ENCODE measurements around the gene ZNRF3.
"Not testable (repeated sequence)": the region's sequence is repeated elsewhere in the genome, so short reads cannot be mapped to it uniquely, and the experiment has no call there.

ZNRF3 gene

GRCh38 chr22:29073618-29074275 lies 190.4 kb downstream of the ZNRF3 start:
- no peak for DNase-seq

- no peak for DNase-seq
These were observed 191.0 kb downstream of the ZNRF3 start for GRCh38 chr22:29074276-29074772.

DNA sequence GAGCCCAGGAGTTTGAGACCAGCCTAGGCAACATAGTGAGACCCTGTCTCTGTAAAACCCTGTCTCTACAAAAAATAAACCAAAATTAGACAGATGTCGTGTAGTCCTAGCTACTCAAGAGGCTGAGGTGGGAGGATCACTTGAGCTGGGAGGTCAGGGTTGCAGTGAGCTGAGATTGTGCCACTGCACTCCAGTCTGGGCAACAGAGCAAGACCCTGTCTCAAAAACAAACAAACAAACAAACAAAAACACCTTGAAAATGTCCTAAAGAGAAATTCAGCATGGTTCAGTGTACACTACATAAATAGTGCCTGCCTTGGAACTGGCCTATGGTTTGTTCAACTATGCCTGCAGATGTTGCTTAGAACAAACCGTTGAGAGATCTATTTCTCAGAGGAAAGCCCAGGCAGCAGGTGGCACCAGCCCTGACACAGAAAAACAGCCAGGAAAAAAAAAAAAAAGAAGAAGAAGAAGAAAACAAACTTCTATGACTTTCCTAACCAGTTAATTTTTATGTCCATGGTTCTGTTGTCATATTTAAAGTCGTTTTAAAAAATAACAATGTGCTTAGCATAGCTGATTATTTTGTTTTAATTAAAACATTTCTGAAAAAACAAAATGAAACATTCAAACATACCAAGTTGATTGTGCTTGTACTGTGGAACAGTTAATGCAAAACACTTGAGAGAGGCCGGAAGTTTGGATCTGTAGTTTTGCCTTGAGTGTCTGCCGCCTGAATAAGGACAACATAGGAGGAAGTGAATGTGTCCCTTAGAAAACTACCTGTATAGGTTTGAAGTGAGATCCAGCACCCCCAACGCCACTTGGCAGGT lies 194.9 kb downstream of the ZNRF3 start:
- DNase-seq, result no peak

- DNase-seq, result no peak
These were observed 195.5 kb downstream of the ZNRF3 start for GRCh38 chr22:29078869-29079207.

DNA sequence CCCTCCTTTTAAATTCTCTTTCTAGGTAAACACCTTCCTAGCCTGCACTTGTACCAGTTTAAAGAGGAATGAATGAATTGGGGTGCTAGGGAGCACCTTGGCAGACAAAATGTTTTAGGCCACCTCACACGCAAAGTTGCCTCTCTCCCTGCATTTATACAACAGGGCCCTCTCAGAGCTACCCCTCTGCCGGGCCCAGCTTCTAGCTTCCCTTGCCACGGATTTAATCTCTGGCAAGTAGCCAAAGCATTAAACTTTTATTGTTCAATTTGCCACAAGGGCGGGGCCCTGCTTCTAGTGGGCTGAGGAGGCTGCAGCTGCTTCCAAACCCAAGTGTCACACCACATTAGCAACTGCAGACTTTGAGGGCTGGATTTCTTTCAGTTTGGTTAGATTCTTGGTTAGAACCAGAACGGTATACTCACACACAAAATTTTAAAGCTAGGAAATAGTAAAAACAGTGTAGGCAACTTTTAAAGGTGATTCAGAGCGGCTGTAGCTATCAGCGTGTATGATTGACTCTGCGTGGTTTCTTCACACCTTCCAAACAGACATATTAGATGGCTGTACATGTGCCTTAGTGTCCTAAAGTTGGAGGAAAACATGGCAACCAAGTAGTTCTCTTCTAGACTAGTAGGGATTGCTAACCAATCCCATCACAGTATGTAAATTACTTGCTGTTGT lies 196.0 kb downstream of the ZNRF3 start:
- no peak for DNase-seq

DNA sequence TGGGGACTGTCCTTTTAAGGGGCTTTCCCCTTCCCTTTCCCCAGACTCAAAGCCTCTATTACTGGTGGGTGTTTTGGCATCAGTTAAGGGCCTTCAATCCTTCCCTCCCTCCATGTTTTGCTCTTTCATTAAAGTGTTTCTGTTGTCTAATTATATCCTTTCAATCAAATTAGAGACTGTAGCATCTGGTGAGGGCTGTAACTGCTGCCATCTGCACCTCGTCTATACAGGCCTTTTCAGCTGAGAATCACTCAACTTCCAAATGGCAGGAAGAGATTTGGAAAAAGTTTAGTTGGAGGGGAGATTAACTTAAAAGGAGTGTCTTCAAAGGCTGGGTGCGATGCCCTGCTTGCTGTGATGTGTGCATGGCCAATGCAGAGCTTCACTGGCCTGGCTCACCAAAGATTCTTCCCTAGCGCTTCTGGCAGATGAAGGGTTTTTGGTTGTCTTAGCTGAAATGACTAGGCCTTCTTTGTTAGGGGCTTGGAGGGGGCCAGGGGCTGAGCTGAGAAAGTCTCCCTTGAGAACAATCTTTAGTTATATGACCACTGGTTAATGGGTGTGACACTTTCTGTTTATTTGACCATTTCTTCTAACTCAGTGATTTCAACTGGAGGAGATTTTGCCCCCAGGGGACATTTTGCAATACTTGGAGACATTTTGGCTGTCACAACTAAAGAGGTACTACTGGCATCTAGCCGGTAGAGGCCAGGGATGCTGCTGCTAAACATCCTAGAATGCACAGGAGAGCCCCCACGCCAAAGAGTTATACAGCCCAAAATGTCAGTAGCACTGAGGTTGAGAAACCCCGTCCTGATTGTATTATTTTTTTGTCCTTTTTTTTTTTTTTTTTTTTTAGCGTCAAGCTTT lies 197.0 kb downstream of the ZNRF3 start:
- DNase-seq, result no peak

DNA sequence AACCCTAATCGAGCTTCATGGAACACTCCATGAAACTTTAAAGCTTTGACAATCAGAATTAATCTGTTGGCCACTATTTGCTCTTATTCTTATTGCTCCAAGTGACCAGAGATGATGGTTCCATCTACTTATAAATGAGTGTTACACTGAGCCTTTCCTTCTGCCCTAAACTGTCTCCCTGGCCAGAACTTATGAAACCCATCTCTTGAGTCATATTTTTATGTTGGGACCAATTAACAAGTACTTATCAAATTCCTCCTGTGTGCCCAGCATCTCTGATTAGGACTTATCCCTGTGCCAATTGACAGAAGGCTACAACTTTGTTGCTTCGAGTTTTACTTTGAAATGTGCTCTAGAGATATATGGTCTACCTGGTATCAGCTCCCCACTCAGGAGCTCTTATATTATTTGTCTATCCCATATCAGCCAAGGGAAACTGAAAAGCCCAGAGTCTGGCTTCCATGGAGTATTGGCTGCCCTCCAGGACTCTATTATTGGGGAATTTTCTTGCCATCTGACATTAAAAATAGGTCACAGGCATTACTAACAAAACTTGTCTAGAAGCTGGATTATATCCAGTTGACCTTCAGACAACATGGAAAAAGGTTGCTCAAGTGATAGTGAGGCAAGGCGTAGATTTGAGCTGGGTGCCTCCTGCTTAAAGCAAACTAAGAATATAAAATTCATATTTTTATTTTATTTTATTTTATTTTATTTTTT lies 198.3 kb downstream of the ZNRF3 start:
- no peak for DNase-seq

GRCh38 chr22:29082826-29083545 lies 199.6 kb downstream of the ZNRF3 start:
- no peak for DNase-seq

DNA sequence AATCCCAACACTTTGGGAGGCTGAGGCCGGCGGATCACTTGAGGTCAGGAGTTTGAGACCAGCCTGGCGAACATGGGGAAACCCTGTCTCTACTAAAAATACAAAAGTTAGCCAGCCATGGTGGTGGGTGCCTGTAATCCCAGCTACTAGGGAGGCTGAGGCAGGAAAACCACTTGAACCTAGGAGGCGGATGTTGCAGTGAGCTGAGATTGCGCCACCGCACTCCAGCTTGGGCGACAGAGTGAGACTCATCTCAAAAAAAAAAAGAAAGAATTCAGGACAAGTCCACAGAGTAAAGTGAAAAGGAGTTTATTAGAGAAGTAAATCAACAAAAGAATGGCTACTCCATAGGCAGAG lies 200.2 kb downstream of the ZNRF3 start:
- not testable (repeated sequence) for DNase-seq

DNA sequence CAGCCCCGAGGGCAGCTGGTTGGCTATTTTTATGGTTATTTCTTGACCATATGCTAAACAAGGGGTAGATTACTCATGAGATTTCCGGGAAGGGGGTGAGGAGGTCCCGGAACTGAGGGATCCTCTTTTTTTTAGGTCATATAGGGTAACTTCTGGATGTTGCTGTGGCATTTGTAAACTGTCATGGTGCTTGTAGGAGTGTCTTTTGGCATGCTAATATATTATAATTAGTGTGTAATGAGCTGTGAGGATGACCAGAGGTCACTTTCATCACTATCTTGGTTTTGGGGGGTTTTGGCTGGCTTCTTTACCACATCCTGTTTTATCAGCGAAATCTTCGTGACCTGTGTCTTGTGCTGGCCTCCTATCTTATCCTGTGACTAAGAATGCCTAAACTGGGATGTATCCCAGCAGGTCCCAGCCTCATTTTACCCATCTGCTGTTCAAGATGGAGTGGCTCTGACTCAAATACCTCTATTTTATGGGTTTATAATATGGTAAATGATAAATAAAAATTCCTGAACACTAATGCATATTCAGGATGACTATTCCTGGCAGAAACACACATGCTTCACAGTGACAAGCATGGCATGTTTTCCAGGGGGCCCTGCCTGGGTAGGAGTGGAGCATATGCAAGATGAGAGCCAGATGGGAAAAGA lies 200.7 kb downstream of the ZNRF3 start:
- no peak for DNase-seq

DNA sequence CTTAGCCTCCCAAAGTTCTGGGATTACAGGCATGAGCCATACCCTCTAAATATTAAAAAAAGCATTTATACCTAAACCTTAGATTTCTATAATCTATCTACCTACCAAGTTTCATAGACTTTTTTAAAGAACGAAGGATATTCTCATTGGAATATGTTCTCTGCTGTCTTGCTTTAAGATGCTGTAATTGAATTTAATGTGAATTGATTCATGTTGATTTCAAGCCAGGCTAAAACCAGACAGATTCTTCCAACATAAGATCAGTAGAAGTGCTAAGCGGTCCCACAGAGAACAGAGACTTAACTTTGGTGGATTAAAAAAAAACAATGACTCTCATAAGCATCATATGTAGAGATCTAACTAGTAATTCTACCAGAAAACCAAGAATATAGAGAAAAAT lies 203.6 kb downstream of the ZNRF3 start:
- no peak for DNase-seq

GRCh38 chr22:29088809-29089208 lies 205.4 kb downstream of the ZNRF3 start:
- DNase-seq, result no peak

- no peak for DNase-seq
These were observed 206.1 kb downstream of the ZNRF3 start for GRCh38 chr22:29089507-29089906.

GRCh38 chr22:29090039-29090438 lies 206.7 kb downstream of the ZNRF3 start:
- no peak for DNase-seq

DNA sequence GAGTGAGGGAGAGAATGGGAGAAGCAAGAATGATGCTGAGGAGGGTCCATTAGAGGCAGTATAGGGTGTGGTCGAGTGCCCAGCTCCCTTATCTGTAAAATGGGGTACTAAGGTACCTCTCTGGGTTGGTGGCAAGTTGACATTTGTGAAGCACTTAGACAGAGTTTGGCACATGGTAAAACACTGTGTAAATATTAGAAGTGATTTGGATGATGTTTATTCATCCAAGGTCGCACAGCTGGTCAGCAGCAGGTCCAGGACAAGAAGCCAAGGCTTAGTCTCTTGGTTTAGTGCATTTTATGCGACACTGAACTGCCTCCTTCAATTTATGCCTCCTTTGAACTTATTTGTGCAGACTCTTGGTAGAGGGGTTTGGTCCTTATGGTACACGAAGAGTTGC lies 208.9 kb downstream of the ZNRF3 start:
- DNase-seq, result no peak

- DNase-seq, result no peak
These were observed 209.7 kb downstream of the ZNRF3 start for GRCh38 chr22:29093030-29093429.

- DNase-seq, result peak; percentile 40
These were observed 210.3 kb downstream of the ZNRF3 start for GRCh38 chr22:29093501-29094300.

GRCh38 chr22:29095459-29095858 lies 212.1 kb downstream of the ZNRF3 start:
- DNase-seq, result no peak

GRCh38 chr22:29096736-29097669 lies 213.6 kb downstream of the ZNRF3 start:
- no peak for DNase-seq

Data from NCI-H226 (cell line).